Activated CD4-positive, alpha-beta T cell treated with anti-CD3 and anti-CD28 coated beads, Interleukin-2, Interleukin-4, amounts not matched to agents 100 ng/mL and 50 ng/mL, durations not matched to agents 16 hours and 8 hours (primary cell): ENCODE data around the gene HSD17B13.

Experiments used
- DNase-seq: peaks from one replicate; pipeline ENCODE4 v3.0.0-alpha.2; 2020; ENCODE audit warnings: low spot score

The HSD17B13 gene

GRCh38 chr4:87262886-87263285 is 59.8 kb downstream of the HSD17B13 start:
- no peak for DNase-seq

- DNase-seq = no peak
Observed at GRCh38 chr4:87260477-87260876, 62.2 kb downstream of the HSD17B13 start.

GRCh38 chr4:87258677-87259076 is 64.0 kb downstream of the HSD17B13 start:
- DNase-seq = no peak

GRCh38 chr4:87257523-87257922 is 65.2 kb downstream of the HSD17B13 start:
- DNase-seq = no peak

GRCh38 chr4:87255755-87256154 is 66.9 kb downstream of the HSD17B13 start:
- DNase-seq = no peak
